Measurements from ENCODE around the gene MMP25. TPM values are rescaled to one million over a fixed set of nuclear protein-coding genes. Genes with fewer than 3 reads are reported as not detected.

The MMP25 gene
- total and polyA plus RNA-seq, 9 of the 15 experiments (the other 6 are each of a cell fraction or from before 2014, with no cell fraction given): 0.03 to 0.04 TPM; not detected in 7

DNA sequence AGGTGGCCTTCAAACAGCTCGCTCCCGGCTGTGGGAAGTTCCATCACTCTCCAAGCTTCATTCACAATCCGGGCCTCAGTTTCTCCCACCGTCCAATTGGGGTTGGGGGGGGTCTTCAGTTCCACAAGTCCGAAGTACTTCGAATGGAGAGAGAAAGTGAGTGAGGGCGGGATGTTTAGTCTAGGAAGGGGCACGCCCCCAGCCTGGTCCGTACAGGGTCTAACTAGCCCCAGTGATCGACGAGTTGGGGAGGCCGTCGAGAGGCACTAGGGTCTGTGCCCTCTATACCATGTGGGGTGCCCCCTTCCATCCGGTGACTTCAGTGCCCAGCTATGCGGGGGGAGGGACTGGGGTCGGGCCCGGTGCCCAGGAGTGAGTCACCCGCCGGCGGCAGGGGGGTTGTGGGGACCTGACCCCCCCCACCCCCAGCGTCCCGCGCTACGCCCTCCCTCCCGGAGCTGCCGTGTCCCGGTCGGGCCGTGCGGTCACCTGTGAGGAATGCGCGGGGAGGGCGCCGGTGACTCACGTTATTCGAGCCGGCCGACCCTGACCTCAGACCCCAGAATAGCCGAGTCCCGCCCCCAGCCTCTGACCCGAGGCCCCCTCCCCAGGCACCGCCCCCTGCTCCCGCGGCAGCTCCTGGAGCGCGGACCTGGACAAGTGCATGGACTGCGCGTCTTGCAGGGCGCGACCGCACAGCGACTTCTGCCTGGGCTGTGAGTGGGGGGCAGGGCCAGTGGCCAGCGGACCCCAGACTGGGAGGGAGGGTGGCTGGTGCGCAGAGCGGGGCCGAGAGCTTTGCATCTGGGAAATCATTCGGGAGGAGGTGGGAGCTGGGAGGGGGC is 25.5 kb upstream of the MMP25 start:
- Histone ChIP-seq H3K9me1 (ENCODE audit: control insufficient read depth, insufficient read depth, low read length) (peaks cover 2% of the 10 kb centered on the region), H3K79me2 (ENCODE audit: control insufficient read depth, insufficient read depth, low read length) (peaks cover 42% of the 10 kb centered on the region), H3K9me3 (replicated peaks; ENCODE audit: control insufficient read depth, insufficient read depth, low read depth, low read length) (no peaks in the 10 kb centered on the region), H3K36me3 (ENCODE audit: control insufficient read depth, insufficient read depth, low read length) (peaks cover 22% of the 10 kb centered on the region; the same call in 2 of the 3 replicates), H3K4me1 (replicated peaks in 1 of 2; ENCODE audit: control insufficient read depth in 2 of 2, insufficient read depth in 2 of 2, low read length in 2 of 2) (peaks cover 36 to 92% of the 10 kb centered on the region in 2 experiments), H3K27ac (ENCODE audit: extremely low read depth, low read depth, low read length) (peak overlapping the region; percentile 90), H2AFZ (ENCODE audit: low read depth, low read length) (peak overlapping the region; percentile 46; the same call in 1 of the 2 replicates), H3K4me2 (ENCODE audit: insufficient read depth, low read length) (peak overlapping the region; percentile 83), H3K27me3 (ENCODE audit: control insufficient read depth in 2 of 2, insufficient read depth in 2 of 2, low read length in 2 of 2) (no peaks in the 10 kb centered on the region), H4K20me1 (replicated peaks; ENCODE audit: control insufficient read depth, insufficient read depth, low read length) (peaks cover 28% of the 10 kb centered on the region), H3K4me3 (peak overlapping the region; percentile 82), H3K9ac (ENCODE audit: insufficient read depth in 1 of 2, low read depth in 2 of 2, low read length in 2 of 2) (peak overlapping the region; percentile 88 to 94)
- ATAC-seq (peak; percentile 32), FAIRE-seq (no peak), DNase-seq (ENCODE audit: extremely low read depth in 1 of 4, low spot score in 3 of 4) (peak; percentile 76 to 78 (median 78))
- TSS peak; percentile 59 for BruUV-seq (replicated peaks)
- CTCF ChIA-PET (ENCODE audit: low intra/inter-chr PET ratio): no interaction called here
- intact Hi-C loops (cut with micrococcal nuclease) (loop anchor here (1.0 to 10.0 kb wide), 2 partner anchors 13 to 56 kb away; partner anchors contain the start of genes KREMEN2 and PAQR4), in situ Hi-C loops (cut with MboI) (no loop called here)
- 1% methylated on average over 36 of the region's 57 CpGs for WGBS (ENCODE audit: insufficient coverage, low coverage, missing lambda C conversion rate)
- POLR2A ChIA-PET: interaction anchor here (0.8 to 3.3 kb wide), 7 partner anchors 10 to 54 kb away, joined by 3 to 29 read pairs (median 6); no protein-coding TSS in a partner anchor
- TF ChIP-seq ZNF589 (CRISPR knock-in tag; IDR thresholded peaks at IDR 0.05; ENCODE audit: low read depth): no peak
- TF ChIP-seq, protein P1, sequence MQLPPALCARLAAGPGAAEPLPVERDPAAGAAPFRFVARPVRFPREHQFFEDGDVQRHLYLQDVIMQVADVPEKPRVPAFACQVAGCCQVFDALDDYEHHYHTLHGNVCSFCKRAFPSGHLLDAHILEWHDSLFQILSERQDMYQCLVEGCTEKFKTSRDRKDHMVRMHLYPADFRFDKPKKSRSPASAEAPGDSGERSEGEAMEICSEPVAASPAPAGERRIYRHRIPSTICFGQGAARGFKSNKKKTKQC (CRISPR knock-in tag; IDR thresholded peaks at IDR 0.05): 0 out of 2 replicates have a peak, but pooled peaks have one; percentile 32
- TF ChIP-seq, protein P2, sequence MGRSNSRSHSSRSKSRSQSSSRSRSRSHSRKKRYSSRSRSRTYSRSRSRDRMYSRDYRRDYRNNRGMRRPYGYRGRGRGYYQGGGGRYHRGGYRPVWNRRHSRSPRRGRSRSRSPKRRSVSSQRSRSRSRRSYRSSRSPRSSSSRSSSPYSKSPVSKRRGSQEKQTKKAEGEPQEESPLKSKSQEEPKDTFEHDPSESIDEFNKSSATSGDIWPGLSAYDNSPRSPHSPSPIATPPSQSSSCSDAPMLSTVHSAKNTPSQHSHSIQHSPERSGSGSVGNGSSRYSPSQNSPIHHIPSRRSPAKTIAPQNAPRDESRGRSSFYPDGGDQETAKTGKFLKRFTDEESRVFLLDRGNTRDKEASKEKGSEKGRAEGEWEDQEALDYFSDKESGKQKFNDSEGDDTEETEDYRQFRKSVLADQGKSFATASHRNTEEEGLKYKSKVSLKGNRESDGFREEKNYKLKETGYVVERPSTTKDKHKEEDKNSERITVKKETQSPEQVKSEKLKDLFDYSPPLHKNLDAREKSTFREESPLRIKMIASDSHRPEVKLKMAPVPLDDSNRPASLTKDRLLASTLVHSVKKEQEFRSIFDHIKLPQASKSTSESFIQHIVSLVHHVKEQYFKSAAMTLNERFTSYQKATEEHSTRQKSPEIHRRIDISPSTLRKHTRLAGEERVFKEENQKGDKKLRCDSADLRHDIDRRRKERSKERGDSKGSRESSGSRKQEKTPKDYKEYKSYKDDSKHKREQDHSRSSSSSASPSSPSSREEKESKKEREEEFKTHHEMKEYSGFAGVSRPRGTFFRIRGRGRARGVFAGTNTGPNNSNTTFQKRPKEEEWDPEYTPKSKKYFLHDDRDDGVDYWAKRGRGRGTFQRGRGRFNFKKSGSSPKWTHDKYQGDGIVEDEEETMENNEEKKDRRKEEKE (IDR thresholded peaks at IDR 0.05; ENCODE audit: borderline replicate concordance in 1 of 2, control insufficient read depth in 1 of 2, low read depth in 2 of 2, low read length in 1 of 2): no peak
- TF ChIP-seq, protein P3, sequence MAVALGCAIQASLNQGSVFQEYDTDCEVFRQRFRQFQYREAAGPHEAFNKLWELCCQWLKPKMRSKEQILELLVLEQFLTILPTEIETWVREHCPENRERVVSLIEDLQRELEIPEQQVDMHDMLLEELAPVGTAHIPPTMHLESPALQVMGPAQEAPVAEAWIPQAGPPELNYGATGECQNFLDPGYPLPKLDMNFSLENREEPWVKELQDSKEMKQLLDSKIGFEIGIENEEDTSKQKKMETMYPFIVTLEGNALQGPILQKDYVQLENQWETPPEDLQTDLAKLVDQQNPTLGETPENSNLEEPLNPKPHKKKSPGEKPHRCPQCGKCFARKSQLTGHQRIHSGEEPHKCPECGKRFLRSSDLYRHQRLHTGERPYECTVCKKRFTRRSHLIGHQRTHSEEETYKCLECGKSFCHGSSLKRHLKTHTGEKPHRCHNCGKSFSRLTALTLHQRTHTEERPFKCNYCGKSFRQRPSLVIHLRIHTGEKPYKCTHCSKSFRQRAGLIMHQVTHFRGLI (CRISPR knock-in tag; IDR thresholded peaks at IDR 0.05): no peak
- TF ChIP-seq, protein P4, sequence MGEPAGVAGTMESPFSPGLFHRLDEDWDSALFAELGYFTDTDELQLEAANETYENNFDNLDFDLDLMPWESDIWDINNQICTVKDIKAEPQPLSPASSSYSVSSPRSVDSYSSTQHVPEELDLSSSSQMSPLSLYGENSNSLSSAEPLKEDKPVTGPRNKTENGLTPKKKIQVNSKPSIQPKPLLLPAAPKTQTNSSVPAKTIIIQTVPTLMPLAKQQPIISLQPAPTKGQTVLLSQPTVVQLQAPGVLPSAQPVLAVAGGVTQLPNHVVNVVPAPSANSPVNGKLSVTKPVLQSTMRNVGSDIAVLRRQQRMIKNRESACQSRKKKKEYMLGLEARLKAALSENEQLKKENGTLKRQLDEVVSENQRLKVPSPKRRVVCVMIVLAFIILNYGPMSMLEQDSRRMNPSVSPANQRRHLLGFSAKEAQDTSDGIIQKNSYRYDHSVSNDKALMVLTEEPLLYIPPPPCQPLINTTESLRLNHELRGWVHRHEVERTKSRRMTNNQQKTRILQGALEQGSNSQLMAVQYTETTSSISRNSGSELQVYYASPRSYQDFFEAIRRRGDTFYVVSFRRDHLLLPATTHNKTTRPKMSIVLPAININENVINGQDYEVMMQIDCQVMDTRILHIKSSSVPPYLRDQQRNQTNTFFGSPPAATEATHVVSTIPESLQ (CRISPR knock-in tag; IDR thresholded peaks at IDR 0.05): peak; percentile 84; the same call in 1 of the 2 replicates
- peak; percentile 94; the same call in 1 of the 2 replicates for TF ChIP-seq KAT7 (CRISPR knock-in tag; IDR thresholded peaks at IDR 0.05; ENCODE audit: borderline replicate concordance)
- TF ChIP-seq, protein P5, sequence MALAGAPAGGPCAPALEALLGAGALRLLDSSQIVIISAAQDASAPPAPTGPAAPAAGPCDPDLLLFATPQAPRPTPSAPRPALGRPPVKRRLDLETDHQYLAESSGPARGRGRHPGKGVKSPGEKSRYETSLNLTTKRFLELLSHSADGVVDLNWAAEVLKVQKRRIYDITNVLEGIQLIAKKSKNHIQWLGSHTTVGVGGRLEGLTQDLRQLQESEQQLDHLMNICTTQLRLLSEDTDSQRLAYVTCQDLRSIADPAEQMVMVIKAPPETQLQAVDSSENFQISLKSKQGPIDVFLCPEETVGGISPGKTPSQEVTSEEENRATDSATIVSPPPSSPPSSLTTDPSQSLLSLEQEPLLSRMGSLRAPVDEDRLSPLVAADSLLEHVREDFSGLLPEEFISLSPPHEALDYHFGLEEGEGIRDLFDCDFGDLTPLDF (CRISPR knock-in tag; IDR thresholded peaks at IDR 0.05): no peak
- TF ChIP-seq CBFA2T3 (IDR thresholded peaks at IDR 0.05): no peak

All from K562 (cell line).